IMR-90 (cell line): ENCODE measurements around the gene C16orf74.

ENCODE experiments used
- CEBPB ChIP-seq: IDR thresholded peaks from 2 replicates; pipeline ENCODE4 v1.6.1; 2012; ENCODE audit warnings: low read depth, low read length, improper control_type of control experiment
- POLR2A ChIP-seq: IDR thresholded peaks from 2 replicates; pipeline ENCODE4 v1.6.1; 2012; ENCODE audit warnings: mild to moderate bottlenecking, low read depth, low read length
- RAD21 ChIP-seq: IDR thresholded peaks from 2 replicates; pipeline ENCODE4 v1.6.1; 2012; ENCODE audit warnings: low read length, improper control_type of control experiment
- TF ChIP-seq, protein P1 (sequence below): conservative IDR thresholded peaks from 2 replicates; pipeline ENCODE4 v1.5.1; 2012; ENCODE audit warnings: mild to moderate bottlenecking, low read depth, low read length, improper control_type of control experiment

DNA sequence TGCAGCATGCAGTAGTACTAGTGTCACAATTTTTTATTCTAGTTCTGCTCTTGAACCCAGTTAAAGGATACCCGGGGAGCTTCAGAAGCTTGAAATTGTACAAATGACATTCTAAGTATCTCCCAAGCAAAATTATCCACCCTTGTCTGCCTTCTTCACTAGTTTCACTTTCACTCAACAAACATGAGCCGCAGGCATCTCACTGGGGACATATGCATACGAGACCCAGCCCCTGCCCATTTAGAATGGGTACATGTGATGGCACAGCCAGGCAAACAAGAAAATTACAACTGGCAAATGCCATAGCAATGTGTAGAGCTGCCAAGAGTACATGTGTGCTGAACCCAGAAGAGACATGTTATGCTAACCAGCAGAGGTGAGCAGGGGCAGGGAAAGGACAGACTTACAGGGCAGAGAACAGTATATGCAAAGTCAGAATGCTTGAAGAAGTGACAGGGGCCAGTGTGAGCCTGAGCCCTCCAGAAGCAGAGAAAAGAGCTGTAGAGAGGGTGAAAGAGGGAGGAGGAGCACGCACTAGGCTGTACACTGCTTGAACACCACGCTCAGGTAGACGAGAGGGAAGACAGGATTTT, 70.4 kb downstream of the C16orf74 start:
- TF ChIP-seq, protein P1, sequence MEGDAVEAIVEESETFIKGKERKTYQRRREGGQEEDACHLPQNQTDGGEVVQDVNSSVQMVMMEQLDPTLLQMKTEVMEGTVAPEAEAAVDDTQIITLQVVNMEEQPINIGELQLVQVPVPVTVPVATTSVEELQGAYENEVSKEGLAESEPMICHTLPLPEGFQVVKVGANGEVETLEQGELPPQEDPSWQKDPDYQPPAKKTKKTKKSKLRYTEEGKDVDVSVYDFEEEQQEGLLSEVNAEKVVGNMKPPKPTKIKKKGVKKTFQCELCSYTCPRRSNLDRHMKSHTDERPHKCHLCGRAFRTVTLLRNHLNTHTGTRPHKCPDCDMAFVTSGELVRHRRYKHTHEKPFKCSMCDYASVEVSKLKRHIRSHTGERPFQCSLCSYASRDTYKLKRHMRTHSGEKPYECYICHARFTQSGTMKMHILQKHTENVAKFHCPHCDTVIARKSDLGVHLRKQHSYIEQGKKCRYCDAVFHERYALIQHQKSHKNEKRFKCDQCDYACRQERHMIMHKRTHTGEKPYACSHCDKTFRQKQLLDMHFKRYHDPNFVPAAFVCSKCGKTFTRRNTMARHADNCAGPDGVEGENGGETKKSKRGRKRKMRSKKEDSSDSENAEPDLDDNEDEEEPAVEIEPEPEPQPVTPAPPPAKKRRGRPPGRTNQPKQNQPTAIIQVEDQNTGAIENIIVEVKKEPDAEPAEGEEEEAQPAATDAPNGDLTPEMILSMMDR, result no peak
- TF ChIP-seq POLR2A, result no peak
- no peak for TF ChIP-seq CEBPB
- no peak for TF ChIP-seq RAD21
